ENCODE measurements around the gene RABGAP1L. TPM values are rescaled to one million over a fixed set of nuclear protein-coding genes. Genes with fewer than 3 reads are reported as not detected.

RABGAP1L gene
- total RNA-seq, 2 experiments from 2014 or later, result 47.4 to 53.3 TPM

DNA sequence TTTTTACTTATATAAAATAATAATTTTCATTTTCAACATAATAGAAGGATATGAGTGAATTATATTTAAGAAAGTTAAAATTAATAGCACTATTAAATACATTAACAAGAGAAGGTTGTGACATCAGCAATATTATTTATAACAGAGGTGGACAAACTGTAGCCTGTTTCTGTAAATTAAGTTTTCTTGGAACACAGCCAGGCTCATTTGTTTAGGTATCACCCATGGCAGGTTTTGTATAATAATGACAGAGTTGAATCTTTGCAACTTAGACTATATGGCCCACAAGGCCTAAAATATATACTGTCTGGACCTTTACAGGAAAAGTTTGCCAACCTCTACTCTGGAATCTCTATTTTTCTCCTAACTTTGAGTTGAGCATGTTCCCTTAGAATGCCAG, 797.7 kb downstream of the RABGAP1L start:
- Mint-ChIP-seq H3K4me3 (no peak overlapping the region), H3K27ac (peak overlapping the region; percentile 81), H3K9me3 (no peaks in the 10 kb centered on the region), H3K27me3 (no peaks in the 10 kb centered on the region), H3K36me3 (ENCODE audit: low read depth) (peaks cover 9% of the 10 kb centered on the region), H3K4me1 (peaks cover 35% of the 10 kb centered on the region)
- POLR2A ChIA-PET, result no interaction called here
- no peak for DNase-seq
- CTCF ChIA-PET, result no interaction called here

DNA sequence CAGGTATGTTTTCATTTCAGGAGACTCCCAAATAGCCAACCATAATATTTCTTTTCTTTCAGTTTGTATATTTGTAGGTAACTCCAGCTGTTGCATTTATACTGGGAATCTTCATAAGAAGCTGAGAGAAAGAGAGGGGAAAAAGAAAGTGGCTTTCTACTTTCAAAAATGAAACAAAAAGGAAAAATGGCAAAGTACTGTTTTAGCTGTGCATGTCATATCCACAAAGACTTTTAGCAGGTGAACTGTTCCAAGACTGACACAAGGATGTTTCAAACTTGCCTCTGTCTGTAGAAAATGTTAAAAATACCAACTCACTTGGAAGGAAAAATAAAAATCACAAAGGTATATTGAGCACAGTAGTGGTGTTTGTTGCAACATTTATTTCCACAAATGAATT, 798.5 kb downstream of the RABGAP1L start:
- H3K4me1 Mint-ChIP-seq, result peaks cover 35% of the 10 kb centered on the region
- H3K9me3 Mint-ChIP-seq, result no peaks in the 10 kb centered on the region
- no peaks in the 10 kb centered on the region for H3K27me3 Mint-ChIP-seq
- ChIA-PET CTCF (interaction anchor here (0.7 to 0.8 kb wide), 2 partner anchors 29 to 45 kb away, joined by 3 read pairs; no protein-coding TSS in a partner anchor), POLR2A (no interaction called here)
- no peak for DNase-seq
- H3K36me3 Mint-ChIP-seq (ENCODE audit: low read depth), result peaks cover 9% of the 10 kb centered on the region
- H3K4me3 Mint-ChIP-seq, result peak overlapping the region; percentile 39
- peak overlapping the region; percentile 81 for H3K27ac Mint-ChIP-seq

GRCh38 chr1:174958396-174958795, 799.1 kb downstream of the RABGAP1L start:
- Mint-ChIP-seq H3K27ac (peak overlapping the region; percentile 4), H3K4me3 (no peak overlapping the region), H3K9me3 (no peaks in the 10 kb centered on the region), H3K27me3 (no peaks in the 10 kb centered on the region), H3K4me1 (peaks cover 38% of the 10 kb centered on the region), H3K36me3 (ENCODE audit: low read depth) (peaks cover 11% of the 10 kb centered on the region)
- ChIA-PET POLR2A (no interaction called here), CTCF (interaction anchor here (0.8 kb wide), 1 partner anchor 45 kb away, joined by 3 read pairs; no protein-coding TSS in a partner anchor)
- DNase-seq, result no peak

GRCh38 chr1:174960362-174960761, 801.0 kb downstream of the RABGAP1L start:
- Mint-ChIP-seq H3K9me3 (no peaks in the 10 kb centered on the region), H3K36me3 (ENCODE audit: low read depth) (peaks cover 11% of the 10 kb centered on the region), H3K4me3 (no peak overlapping the region), H3K4me1 (peaks cover 43% of the 10 kb centered on the region), H3K27me3 (no peaks in the 10 kb centered on the region), H3K27ac (no peak overlapping the region)
- ChIA-PET CTCF (no interaction called here), POLR2A (no interaction called here)
- no peak for DNase-seq

DNA sequence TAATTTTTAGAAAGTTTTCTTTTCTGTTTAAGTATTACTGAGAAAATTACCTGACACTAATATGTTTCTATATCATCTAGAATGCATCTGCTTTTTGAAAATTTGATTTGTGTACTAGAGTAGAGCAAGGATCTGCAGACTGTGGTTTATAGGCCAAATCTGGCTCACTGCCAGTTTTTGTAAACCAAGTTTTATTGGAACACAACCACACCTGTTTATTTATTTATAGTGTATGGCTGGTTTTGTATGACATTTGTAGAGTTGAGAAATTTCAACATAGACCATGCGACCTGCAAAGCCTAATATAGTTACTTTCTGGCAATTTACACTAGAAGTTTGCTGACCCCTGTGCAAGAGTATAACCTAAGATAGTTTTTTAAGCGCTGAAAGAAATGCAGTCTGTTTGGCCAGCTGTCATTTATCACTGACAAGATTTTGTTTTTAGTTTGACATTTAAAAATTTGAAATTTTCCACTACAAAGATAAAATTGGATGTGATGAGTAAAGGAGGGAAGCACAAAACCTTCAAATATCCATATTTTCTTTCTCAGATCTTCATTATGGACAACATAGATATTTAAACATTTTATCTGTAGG, 804.3 kb downstream of the RABGAP1L start:
- POLR2A ChIA-PET, result no interaction called here
- H3K27me3 Mint-ChIP-seq, result no peaks in the 10 kb centered on the region
- H3K4me3 Mint-ChIP-seq, result no peak overlapping the region
- H3K36me3 Mint-ChIP-seq (ENCODE audit: low read depth), result peaks cover 5% of the 10 kb centered on the region
- no peaks in the 10 kb centered on the region for H3K9me3 Mint-ChIP-seq
- peak overlapping the region; percentile 97 for H3K27ac Mint-ChIP-seq
- H3K4me1 Mint-ChIP-seq, result peaks cover 54% of the 10 kb centered on the region
- CTCF ChIA-PET, result interaction anchor here (0.7 to 2.0 kb wide), 3 partner anchors 11 to 1534 kb away, joined by 3 to 6 read pairs (median 4); no protein-coding TSS in a partner anchor
- DNase-seq, result peak; percentile 18

GRCh38 chr1:174964261-174964971, 805.1 kb downstream of the RABGAP1L start:
- peak; percentile 53 for DNase-seq
- CTCF ChIA-PET, result interaction anchor here (0.9 to 2.0 kb wide), 2 partner anchors 11 to 21 kb away, joined by 3 to 6 read pairs; no protein-coding TSS in a partner anchor
- peak overlapping the region; percentile 97 for H3K27ac Mint-ChIP-seq
- POLR2A ChIA-PET, result no interaction called here
- H3K4me1 Mint-ChIP-seq, result peaks cover 59% of the 10 kb centered on the region
- peaks cover 7% of the 10 kb centered on the region for H3K36me3 Mint-ChIP-seq (ENCODE audit: low read depth)
- H3K4me3 Mint-ChIP-seq, result peak overlapping the region; percentile 79
- no peaks in the 10 kb centered on the region for H3K9me3 Mint-ChIP-seq
- no peaks in the 10 kb centered on the region for H3K27me3 Mint-ChIP-seq

GRCh38 chr1:174964972-174965361, 805.6 kb downstream of the RABGAP1L start:
- H3K36me3 Mint-ChIP-seq (ENCODE audit: low read depth), result peaks cover 10% of the 10 kb centered on the region
- H3K4me1 Mint-ChIP-seq, result peaks cover 65% of the 10 kb centered on the region
- H3K9me3 Mint-ChIP-seq, result no peaks in the 10 kb centered on the region
- peak; percentile 33 for DNase-seq
- ChIA-PET POLR2A (no interaction called here), CTCF (interaction anchor here (0.6 to 2.0 kb wide), 2 partner anchors 11 to 278 kb away, joined by 3 to 9 read pairs; no protein-coding TSS in a partner anchor)
- H3K27ac Mint-ChIP-seq, result peak overlapping the region; percentile 97
- peak overlapping the region; percentile 79 for H3K4me3 Mint-ChIP-seq
- H3K27me3 Mint-ChIP-seq, result no peaks in the 10 kb centered on the region

GRCh38 chr1:174965362-174966007, 806.2 kb downstream of the RABGAP1L start:
- no peaks in the 10 kb centered on the region for H3K9me3 Mint-ChIP-seq
- peaks cover 15% of the 10 kb centered on the region for H3K36me3 Mint-ChIP-seq (ENCODE audit: low read depth)
- peak overlapping the region; percentile 97 for H3K27ac Mint-ChIP-seq
- H3K4me1 Mint-ChIP-seq, result peaks cover 70% of the 10 kb centered on the region
- H3K4me3 Mint-ChIP-seq, result peak overlapping the region; percentile 79
- H3K27me3 Mint-ChIP-seq, result no peaks in the 10 kb centered on the region
- ChIA-PET CTCF (interaction anchor here (0.6 to 2.0 kb wide), 4 partner anchors 11 to 1872 kb away, joined by 3 to 9 read pairs (median 4); no protein-coding TSS in a partner anchor), POLR2A (interaction anchor here (3.1 kb wide), 1 partner anchor 34 kb away, joined by 10 read pairs; the partner anchor contains the start of gene CACYBP)
- DNase-seq, result peak; percentile 22

GRCh38 chr1:174966008-174966572, 806.8 kb downstream of the RABGAP1L start:
- peaks cover 14% of the 10 kb centered on the region for H3K36me3 Mint-ChIP-seq (ENCODE audit: low read depth)
- DNase-seq, result no peak
- H3K9me3 Mint-ChIP-seq, result no peaks in the 10 kb centered on the region
- peak overlapping the region; percentile 97 for H3K27ac Mint-ChIP-seq
- peaks cover 71% of the 10 kb centered on the region for H3K4me1 Mint-ChIP-seq
- H3K27me3 Mint-ChIP-seq, result no peaks in the 10 kb centered on the region
- ChIA-PET CTCF (interaction anchor here (0.6 to 2.0 kb wide), 3 partner anchors 10 to 1871 kb away, joined by 3 to 9 read pairs (median 4); no protein-coding TSS in a partner anchor), POLR2A (interaction anchor here (3.1 kb wide), 1 partner anchor 33 kb away, joined by 10 read pairs; the partner anchor contains the start of gene CACYBP)
- H3K4me3 Mint-ChIP-seq, result peak overlapping the region; percentile 79

DNA sequence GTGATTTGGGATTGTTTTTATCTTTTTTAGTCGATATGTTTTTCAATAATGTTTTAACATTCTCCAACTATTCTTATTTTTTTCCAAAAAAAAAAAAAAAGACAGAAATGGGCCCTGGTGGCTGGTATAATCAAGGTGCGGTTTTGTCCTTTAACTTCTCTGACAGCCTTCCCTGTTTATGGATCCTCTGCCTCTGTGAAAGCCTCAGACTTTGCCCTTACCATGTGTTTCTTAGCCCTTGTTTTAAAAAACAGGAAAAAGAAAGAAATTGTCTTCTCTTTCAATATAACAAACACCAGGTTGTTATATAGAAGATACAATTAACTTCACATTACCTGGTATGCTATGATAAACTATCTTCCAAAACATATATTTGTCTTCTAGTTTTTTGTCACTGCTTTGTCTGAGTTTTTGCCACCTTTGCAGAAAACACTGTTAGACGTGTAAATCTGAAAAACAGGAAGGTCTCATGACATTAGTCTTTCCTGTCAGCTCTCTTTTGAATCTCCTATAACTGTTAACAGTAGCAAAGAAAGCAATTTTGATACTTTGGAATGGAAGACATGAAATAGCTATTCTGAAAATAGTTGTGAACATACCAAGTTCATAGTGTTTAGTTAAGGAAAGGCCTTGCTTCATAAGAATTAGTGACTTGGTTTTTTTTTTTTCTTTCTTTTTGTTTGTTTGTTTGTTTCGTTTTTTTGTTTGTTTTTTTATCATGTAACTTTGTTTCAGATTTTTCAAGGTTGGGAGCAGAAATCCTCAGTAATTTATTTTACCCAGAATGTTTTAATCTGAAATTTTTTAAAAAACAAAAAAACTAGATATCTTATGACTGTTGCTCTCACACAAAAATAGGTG, 808.8 kb downstream of the RABGAP1L start:
- Mint-ChIP-seq H3K36me3 (ENCODE audit: low read depth) (peaks cover 28% of the 10 kb centered on the region), H3K27ac (peak overlapping the region; percentile 96), H3K27me3 (no peaks in the 10 kb centered on the region), H3K4me1 (peaks cover 85% of the 10 kb centered on the region), H3K9me3 (no peaks in the 10 kb centered on the region), H3K4me3 (peak overlapping the region; percentile 63)
- ChIA-PET POLR2A (interaction anchor here (1.0 to 3.1 kb wide), 2 partner anchors 31 to 168 kb away, joined by 4 to 10 read pairs; partner anchors contain the start of gene CACYBP), CTCF (interaction anchor here (0.6 to 1.9 kb wide), 4 partner anchors 14 to 823 kb away, joined by 3 to 5 read pairs (median 3); partner anchors contain the start of gene CACYBP)
- no peak for DNase-seq

DNA sequence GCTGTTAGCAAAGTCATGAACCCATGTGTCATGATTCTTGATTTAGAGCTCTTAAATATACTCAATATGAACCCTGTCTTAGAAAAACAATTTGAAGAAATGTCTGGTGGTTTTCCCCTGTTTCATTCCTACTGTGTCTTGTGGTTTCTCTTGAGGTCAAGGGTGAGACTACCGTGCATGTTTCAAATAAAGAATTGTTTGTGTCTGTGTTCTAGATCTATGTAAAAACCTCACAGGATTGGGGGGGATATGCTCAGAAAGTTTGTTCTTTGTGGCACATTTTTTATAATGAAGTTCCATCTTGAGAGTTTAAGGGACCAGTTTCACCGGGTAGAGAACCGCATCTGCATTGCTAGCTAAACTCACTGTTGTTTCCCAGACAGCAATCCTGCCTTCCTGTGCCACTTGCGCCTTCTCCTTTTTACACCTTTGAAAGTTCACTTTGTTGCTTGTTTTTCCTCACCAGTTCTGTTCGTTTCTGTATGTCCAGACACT, 809.5 kb downstream of the RABGAP1L start:
- Mint-ChIP-seq H3K27me3 (no peaks in the 10 kb centered on the region), H3K36me3 (ENCODE audit: low read depth) (peaks cover 27% of the 10 kb centered on the region), H3K4me3 (peak overlapping the region; percentile 63), H3K4me1 (peaks cover 79% of the 10 kb centered on the region), H3K9me3 (no peaks in the 10 kb centered on the region), H3K27ac (peak overlapping the region; percentile 96)
- ChIA-PET POLR2A (interaction anchor here (1.0 to 3.1 kb wide), 2 partner anchors 30 to 169 kb away, joined by 4 to 10 read pairs; partner anchors contain the start of gene CACYBP), CTCF (interaction anchor here (0.6 to 1.9 kb wide), 3 partner anchors 14 to 824 kb away, joined by 3 to 5 read pairs (median 3); partner anchors contain the start of gene CACYBP)
- DNase-seq, result peak; percentile 66
